ENCODE data around the gene PPM1H.

Gene PPM1H

DNA sequence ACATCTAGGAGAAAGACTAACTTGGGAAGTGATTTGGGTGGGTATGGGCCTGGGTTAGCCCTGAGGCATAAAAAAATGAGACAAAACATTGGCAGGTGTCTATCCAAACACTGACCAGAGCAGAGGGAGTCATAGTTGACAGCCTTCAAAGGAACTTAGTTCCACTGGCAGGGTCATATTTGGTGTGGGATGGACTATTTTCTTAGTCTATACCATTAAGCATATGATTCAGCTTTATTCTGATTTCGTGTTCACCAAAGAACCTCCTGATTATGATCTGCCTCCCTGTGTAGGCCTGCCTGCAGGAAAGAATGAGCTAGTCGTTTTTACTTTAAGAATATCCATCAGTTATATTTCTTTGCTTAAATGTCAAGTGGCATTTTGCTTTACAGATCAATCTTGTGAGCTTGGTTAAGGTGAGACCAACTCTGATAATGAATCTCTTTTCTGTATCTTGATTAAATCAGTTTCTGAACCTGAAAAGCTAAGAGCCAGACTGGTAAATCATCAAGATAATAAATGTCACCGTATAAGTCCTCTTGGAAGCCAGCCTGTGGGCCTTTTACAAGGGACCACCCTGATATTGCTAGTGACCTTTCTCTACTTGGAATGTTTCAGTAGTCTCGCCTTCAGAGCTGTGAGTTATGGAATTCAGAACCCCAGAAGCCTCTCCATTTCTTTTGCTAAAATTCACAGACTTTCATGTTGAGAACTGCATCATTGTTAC, 285.4 kb downstream of the PPM1H start:
- no peak for DNase-seq (ENCODE audit: low spot score)

- DNase-seq (ENCODE audit: low spot score) = no peak
Observed at GRCh38 chr12:62647586-62647985, 287.4 kb downstream of the PPM1H start.

DNA sequence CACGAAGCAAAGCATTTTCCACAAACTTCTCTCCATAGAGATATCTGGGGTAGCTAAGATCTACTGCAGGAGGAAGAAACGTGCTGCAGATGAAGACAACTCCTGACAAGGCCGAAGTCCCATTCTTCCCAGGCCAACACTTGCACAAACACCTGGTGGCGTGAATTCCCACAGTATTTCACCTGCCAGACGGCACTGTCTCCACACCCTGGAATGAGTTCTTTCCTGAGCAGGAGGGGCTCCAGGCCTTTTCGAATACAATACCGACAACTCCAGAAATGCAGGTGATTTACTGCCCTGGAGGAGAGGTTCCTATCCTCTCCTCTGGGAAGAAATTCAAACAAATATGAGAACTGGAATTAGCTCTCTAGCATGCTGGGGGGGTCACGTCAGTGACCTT, 288.4 kb downstream of the PPM1H start:
- no peak for DNase-seq (ENCODE audit: low spot score)

DNA sequence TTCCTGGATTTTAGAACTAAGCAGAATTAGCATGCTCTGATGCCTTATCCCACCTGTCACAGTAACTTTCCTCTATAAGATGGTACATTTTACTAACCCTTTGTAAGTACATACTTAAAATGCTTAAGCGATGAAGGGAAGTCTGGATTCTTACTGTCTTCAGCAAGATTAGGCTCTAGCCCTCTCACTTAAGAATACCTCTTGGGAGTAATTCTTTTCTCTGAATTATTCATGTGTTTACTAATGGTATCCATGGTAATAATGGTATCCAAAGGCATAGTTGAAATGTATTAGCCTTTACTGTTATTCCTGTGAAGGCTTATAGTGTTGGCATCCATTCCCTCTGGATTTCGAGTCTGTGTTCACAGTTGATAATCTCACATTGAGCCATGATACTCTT, 291.5 kb downstream of the PPM1H start:
- no peak for DNase-seq (ENCODE audit: low spot score)

GRCh38 chr12:62642486-62642885, 292.5 kb downstream of the PPM1H start:
- no peak for DNase-seq (ENCODE audit: low spot score)

- no peak for DNase-seq (ENCODE audit: low spot score)
Observed at GRCh38 chr12:62640910-62641448, 294.0 kb downstream of the PPM1H start.

DNA sequence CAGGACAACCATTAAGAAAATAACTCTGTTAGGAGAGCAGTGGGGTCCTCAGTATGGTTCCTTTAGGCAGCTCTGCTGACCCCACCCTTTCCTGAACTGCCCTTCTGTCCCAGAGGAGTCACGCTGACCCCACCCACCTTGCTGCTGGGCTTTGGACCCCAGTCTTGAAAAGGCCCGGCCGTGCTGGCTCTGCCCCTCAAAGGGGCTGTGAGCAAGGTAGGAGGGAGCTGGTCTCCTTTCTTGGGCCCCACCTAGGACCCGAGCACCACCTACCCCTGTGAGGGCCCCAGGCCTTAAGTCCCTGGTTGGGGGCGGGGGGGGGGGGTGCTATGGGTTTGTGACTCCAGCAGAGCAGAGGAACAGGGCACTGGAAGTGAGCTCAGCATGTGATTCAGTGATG, 297.3 kb downstream of the PPM1H start:
- no peak for DNase-seq (ENCODE audit: low spot score)

- no peak for DNase-seq (ENCODE audit: low spot score)
Observed at GRCh38 chr12:62635649-62636048, 299.3 kb downstream of the PPM1H start.

DNA sequence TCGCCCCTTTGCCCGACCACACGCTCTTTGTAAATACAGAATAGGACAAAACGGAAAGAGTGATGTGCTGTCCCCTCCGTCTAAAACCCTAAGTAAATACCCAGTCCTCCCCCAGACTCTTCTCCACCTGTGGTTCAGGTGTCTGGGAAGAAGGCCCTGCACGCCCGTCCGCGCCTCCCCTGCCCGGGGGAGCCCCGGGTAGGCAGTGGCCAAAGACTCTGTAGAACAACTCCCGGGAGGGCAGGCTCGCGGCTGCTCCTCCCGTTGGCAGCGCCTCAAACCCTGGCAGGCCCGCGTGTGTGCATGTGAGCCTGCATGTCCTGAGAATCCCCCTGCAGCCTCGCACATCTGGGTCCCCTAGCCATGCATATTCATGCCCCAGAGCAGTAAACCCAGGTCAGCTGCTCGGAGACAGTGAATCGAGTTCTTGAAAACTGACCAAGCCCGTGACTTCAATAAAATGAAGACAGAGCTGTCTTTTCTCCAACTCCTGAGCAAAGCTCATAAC, 302.5 kb downstream of the PPM1H start:
- peak; percentile 36 for DNase-seq (ENCODE audit: low spot score)

DNA sequence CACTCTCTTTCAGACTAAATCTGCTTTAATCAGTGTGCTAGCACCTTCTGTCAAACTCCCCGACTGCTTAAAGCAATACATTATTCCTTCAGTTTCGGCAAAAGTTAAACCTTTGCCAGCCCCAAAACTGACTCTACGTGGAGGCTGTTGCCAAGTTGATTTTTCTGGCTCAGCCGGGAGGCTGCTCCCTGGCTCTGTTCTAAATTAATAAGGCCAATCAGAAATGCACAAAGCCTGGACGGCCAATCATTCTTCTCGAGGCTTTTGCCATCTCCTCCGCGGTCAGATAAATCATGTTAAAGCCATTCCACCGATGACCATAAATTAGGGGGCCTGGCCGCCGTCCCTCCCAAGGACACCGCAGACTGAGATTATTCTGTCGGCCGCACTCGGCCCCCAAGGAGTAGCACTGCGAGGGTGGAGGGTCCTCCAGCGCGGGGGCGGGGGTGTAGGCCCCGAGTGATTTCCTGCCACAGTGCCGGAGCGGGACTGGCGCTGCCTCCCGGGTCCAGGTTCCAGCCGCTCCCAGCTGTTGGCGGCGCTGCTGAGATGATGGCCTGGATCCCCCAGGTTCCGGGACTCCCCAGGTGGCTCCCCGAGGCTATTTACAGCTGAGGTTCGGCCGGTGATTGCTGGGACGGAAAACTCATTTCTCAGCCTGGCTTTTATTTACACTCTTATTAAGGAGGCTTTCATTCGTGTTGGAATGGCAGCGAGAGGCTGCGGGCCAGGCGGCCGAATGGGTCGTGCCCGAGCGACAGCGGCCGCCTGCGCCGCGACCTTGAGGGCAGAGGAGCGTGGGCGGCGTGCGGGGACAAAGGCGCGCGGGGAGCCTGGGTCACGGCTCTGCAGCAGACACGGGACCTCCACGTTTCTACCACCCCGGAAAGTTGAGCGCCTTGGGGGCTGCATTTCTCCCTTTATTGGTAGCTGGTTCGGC, 303.2 kb downstream of the PPM1H start:
- peak; percentile 38 for DNase-seq (ENCODE audit: low spot score)

GRCh38 chr12:62629971-62630739, 304.8 kb downstream of the PPM1H start:
- DNase-seq (ENCODE audit: low spot score) = no peak

GRCh38 chr12:62629413-62629812, 305.5 kb downstream of the PPM1H start:
- no peak for DNase-seq (ENCODE audit: low spot score)

GRCh38 chr12:62627181-62627580, 307.8 kb downstream of the PPM1H start:
- no peak for DNase-seq (ENCODE audit: low spot score)

DNA sequence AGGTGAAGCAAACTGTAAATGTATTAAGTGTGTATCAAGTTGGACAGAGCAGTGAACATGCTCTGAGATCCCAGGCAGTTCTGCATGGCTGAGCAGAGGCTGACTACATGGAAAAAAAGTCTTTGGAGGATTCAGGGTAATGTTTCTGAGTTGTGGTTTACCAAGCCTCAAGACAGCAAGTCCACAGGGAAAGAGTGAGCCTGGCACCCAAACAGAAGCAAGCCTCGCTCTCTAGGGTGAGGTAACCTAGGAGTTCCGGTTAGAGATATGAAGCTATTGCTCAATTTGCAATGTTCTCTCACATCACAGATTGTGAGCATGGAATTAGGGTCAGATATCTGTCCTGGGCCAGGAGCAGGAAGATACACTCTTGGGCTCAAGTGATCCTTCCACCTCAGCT, 309.7 kb downstream of the PPM1H start:
- DNase-seq (ENCODE audit: low spot score) = no peak

GRCh38 chr12:62622177-62622576, 312.8 kb downstream of the PPM1H start:
- DNase-seq (ENCODE audit: low spot score) = no peak

DNA sequence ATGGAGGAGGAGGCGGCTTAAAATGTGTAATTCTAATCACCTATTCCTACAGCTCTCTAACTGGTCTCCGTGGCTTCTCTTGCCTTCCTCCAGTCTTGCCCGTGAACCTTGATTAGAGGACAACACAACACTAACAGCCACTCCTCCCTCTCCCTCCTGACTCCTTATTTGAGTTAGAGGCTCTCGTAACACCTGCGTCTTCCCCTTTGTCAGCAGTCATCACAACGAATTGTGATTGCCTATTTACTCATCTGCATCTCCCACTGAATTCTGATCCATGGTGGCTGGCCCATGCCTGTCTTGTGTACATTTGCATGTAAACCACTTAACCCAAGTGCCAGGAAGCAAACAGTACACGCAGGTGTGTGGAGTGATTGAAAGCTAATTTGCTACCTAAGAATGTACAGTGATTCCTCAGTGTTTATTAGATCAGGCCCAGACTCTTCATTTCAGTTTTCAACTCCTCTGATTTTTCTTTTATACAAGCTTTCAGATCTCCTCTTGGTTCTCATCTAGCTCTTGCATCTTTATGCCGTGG, 313.8 kb downstream of the PPM1H start:
- no peak for DNase-seq (ENCODE audit: low spot score)

- no peak for DNase-seq (ENCODE audit: low spot score)
Observed at GRCh38 chr12:62618930-62619329, 316.0 kb downstream of the PPM1H start.

DNA sequence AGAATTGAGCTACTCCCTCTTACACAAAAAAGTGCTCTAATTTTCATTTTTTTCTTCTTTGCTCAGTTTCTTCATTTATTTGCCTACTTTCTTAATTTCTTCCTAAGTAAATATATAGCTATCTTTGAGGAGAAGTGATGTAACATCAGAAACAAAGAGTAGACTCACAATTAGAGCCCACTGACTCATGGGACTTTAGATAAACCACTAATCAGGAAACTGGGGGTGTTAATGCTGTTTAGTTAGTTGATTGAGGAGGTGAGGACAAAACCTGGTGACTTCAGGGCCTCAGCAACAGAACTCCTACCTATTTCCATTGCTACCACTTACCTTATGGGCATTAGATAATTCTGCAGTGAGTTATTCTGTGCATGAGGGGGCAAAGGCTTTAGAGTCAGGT, 316.6 kb downstream of the PPM1H start:
- DNase-seq (ENCODE audit: low spot score) = no peak

DNA sequence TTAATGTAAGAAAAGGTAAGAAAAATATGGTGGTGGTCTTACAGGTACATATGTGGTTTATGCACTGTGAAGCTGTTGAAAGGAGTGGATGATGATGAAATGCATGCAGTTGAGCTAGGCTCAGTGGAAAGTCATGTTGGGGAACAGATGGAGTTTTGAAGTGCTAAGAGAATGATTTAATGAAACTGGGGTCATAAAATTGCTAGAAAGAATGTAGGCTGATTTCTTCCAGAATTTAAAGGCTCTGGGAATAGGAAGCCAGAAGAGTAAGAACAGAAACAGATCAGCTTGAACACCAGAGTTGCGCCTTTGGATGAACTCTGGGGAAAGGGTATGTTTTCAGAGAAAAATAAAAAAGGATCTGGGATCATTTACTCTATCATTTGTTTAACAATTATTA, 321.9 kb downstream of the PPM1H start:
- DNase-seq (ENCODE audit: low spot score) = no peak

DNA sequence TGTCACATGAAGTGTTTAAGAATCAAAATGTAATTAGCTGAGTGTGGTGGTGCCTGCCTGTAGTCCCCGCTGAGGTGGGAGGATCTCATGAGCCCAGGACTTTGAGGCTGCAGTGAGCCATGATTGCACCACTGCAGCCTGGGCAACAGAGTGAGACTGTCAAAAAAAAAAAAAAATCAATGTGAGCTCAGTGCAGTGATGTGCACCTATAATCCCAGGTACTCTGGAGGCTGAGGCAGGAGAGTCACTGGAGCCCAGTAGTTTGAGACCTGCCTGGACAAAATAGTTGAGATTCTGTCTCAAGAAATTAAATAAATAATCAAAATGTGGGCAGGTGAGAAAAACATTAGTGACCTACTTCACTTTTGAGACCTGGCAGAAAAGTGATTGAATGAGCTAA, 328.3 kb downstream of the PPM1H start:
- no peak for DNase-seq (ENCODE audit: low spot score)

- DNase-seq (ENCODE audit: low spot score) = no peak
Observed at GRCh38 chr12:62605981-62606380, 329.0 kb downstream of the PPM1H start.

DNA sequence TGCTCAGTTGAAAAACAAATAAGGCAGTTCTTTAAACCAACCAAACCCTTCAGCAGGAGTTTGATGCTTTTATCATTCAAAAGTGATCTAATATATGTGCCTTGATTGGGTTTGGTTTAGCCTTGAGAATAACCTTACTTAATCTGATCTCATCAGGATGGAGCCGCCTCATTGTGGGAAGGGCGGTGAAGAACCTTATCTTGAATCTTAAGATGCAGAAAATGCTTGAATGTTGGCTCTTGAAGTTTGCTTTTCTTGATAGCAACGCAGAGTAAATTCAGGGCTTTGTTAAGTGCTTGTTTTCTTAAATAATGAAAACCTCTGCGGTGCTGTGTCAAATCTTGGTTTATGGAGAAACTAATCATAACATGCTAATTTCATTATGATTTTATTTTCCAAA, 330.1 kb downstream of the PPM1H start:
- DNase-seq (ENCODE audit: low spot score) = no peak
